Measurements from ENCODE around the gene FRAT2.
A peak's percentile ranks its signal among the peaks of the same experiment; 100 is the strongest.

FRAT2 gene

GRCh38 chr10:97334370-97335175 lies at the start of gene FRAT2:
Gene FRAT2 (minus strand): TSS chr10:97334729. CDS start chr10:97334572, 157 bp downstream.
- DNase-seq (ENCODE audit: low read depth): peak; percentile 76

GRCh38 chr10:97384156-97384555 lies 49.6 kb upstream of the FRAT2 start:
- DNase-seq (ENCODE audit: low read depth): no peak

- no peak for DNase-seq (ENCODE audit: low read depth)
Measured at GRCh38 chr10:97383159-97383558, 48.6 kb upstream of the FRAT2 start.

- DNase-seq (ENCODE audit: low read depth): no peak
Measured at GRCh38 chr10:97381626-97382025, 47.1 kb upstream of the FRAT2 start.

GRCh38 chr10:97380516-97380915 lies 46.0 kb upstream of the FRAT2 start:
- no peak for DNase-seq (ENCODE audit: low read depth)

GRCh38 chr10:97378933-97379921 lies 44.7 kb upstream of the FRAT2 start:
- DNase-seq (ENCODE audit: low read depth): no peak

GRCh38 chr10:97376413-97376812 lies 41.9 kb upstream of the FRAT2 start:
- no peak for DNase-seq (ENCODE audit: low read depth)

GRCh38 chr10:97373456-97373855 lies 38.9 kb upstream of the FRAT2 start:
- no peak for DNase-seq (ENCODE audit: low read depth)

- no peak for DNase-seq (ENCODE audit: low read depth)
Measured at GRCh38 chr10:97372233-97372875, 37.8 kb upstream of the FRAT2 start.

- DNase-seq (ENCODE audit: low read depth): no peak
Measured at GRCh38 chr10:97371696-97372095, 37.2 kb upstream of the FRAT2 start.

- DNase-seq (ENCODE audit: low read depth): no peak
Measured at GRCh38 chr10:97367126-97367649, 32.7 kb upstream of the FRAT2 start.

GRCh38 chr10:97366572-97366971 lies 32.0 kb upstream of the FRAT2 start:
- no peak for DNase-seq (ENCODE audit: low read depth)

- no peak for DNase-seq (ENCODE audit: low read depth)
Measured at GRCh38 chr10:97365761-97366351, 31.3 kb upstream of the FRAT2 start.

- DNase-seq (ENCODE audit: low read depth): no peak
Measured at GRCh38 chr10:97363071-97363470, 28.5 kb upstream of the FRAT2 start.

- no peak for DNase-seq (ENCODE audit: low read depth)
Measured at GRCh38 chr10:97362310-97363033, 27.9 kb upstream of the FRAT2 start.

GRCh38 chr10:97361537-97361901 lies 27.0 kb upstream of the FRAT2 start:
- no peak for DNase-seq (ENCODE audit: low read depth)

GRCh38 chr10:97360705-97361536 lies 26.4 kb upstream of the FRAT2 start:
- DNase-seq (ENCODE audit: low read depth): no peak

- no peak for DNase-seq (ENCODE audit: low read depth)
Measured at GRCh38 chr10:97358781-97359180, 24.3 kb upstream of the FRAT2 start.

- no peak for DNase-seq (ENCODE audit: low read depth)
Measured at GRCh38 chr10:97358349-97358748, 23.8 kb upstream of the FRAT2 start.

GRCh38 chr10:97356918-97357317 lies 22.4 kb upstream of the FRAT2 start:
- DNase-seq (ENCODE audit: low read depth): no peak
